WTC11 (cell line): ENCODE data around the gene KRT7.

Source experiments
- NR3C1 ChIP-seq: sonication (generic); formaldehyde crosslinking; conservative IDR thresholded peaks from 2 replicates; pipeline ENCODE4 v1.8.1; 2023; ENCODE audit warnings: low read depth, mild to moderate bottlenecking, missing genetic modification reagents
- OVOL2 ChIP-seq: fragments of 250-450 bp; sonication (Bioruptor Pico); IDR thresholded peaks from 2 replicates; pipeline ENCODE4 v1.9.0; 2021; ENCODE audit warnings: mild to moderate bottlenecking, borderline replicate concordance
- RELA ChIP-seq: sonication (generic); formaldehyde crosslinking; IDR thresholded peaks from 2 replicates; pipeline ENCODE4 v1.8.1; 2022; ENCODE audit warnings: missing genetic modification reagents, mild to moderate bottlenecking, borderline replicate concordance
- TF ChIP-seq, protein P1 (sequence below): sonication (generic); formaldehyde crosslinking; IDR thresholded peaks from 2 replicates; pipeline ENCODE4 v1.8.0; 2022; ENCODE audit warnings: mild to moderate bottlenecking, missing genetic modification reagents
- TF ChIP-seq, protein P2 (sequence below): fragments of 200-600 bp; IDR thresholded peaks from 2 replicates; pipeline ENCODE4 v1.8.0; 2022; ENCODE audit warnings: antibody characterized with exemption
- TF ChIP-seq, protein P3 (sequence below): sonication (generic); formaldehyde crosslinking; IDR thresholded peaks from 2 replicates; pipeline ENCODE4 v1.8.1; 2022; ENCODE audit warnings: low read depth, mild to moderate bottlenecking, moderate library complexity, missing genetic modification reagents, borderline replicate concordance
- TF ChIP-seq, protein P4 (sequence below): fragments of 250-450 bp; sonication (Bioruptor Pico); IDR thresholded peaks from 2 replicates; pipeline ENCODE4 v2.1.2; 2022; ENCODE audit warnings: mild to moderate bottlenecking, moderate library complexity

DNA sequence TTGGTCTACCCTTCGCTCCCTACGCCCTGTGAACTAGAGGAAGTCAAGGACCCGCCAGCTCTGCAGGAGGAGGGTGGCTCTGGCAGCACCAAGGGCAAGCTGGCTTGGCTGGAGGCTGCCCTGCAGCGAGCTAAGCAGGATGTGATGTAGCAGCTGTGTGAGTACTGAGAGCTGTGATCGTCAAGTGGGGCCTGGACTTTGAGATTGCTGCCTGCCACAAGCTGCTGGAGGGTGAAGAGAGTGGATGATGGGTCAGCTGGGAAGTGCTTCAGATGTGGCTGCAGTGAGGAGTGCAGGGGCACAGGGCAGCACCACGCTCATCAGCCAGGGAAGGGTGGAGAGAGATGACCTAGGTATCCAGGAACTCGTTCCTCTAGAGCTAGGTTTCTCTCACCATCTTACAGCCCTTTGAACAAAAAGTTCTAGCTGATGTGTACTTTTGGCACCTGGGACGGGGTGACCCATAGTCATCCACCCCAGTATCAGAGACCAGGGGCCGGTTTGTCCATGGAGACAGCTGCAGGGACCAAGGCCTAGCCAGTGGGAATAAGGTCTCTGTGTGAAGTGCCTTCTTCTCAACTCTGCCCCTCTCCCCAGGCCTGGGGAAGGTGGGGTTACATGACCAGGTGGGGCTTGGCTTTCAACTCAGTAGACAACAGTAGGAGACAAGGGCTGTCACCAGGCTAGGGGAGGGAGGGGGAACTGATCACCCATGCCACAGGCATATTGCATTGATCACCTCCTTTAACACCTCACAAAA lies 44.6 kb downstream of the KRT7 start:
- TF ChIP-seq, protein P1, sequence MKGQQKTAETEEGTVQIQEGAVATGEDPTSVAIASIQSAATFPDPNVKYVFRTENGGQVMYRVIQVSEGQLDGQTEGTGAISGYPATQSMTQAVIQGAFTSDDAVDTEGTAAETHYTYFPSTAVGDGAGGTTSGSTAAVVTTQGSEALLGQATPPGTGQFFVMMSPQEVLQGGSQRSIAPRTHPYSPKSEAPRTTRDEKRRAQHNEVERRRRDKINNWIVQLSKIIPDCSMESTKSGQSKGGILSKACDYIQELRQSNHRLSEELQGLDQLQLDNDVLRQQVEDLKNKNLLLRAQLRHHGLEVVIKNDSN (CRISPR knock-in tag): no peak
- TF ChIP-seq NR3C1 (CRISPR knock-in tag): no peak
- TF ChIP-seq, protein P2, sequence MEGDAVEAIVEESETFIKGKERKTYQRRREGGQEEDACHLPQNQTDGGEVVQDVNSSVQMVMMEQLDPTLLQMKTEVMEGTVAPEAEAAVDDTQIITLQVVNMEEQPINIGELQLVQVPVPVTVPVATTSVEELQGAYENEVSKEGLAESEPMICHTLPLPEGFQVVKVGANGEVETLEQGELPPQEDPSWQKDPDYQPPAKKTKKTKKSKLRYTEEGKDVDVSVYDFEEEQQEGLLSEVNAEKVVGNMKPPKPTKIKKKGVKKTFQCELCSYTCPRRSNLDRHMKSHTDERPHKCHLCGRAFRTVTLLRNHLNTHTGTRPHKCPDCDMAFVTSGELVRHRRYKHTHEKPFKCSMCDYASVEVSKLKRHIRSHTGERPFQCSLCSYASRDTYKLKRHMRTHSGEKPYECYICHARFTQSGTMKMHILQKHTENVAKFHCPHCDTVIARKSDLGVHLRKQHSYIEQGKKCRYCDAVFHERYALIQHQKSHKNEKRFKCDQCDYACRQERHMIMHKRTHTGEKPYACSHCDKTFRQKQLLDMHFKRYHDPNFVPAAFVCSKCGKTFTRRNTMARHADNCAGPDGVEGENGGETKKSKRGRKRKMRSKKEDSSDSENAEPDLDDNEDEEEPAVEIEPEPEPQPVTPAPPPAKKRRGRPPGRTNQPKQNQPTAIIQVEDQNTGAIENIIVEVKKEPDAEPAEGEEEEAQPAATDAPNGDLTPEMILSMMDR: no peak
- no peak for TF ChIP-seq RELA (CRISPR knock-in tag)
- TF ChIP-seq, protein P3, sequence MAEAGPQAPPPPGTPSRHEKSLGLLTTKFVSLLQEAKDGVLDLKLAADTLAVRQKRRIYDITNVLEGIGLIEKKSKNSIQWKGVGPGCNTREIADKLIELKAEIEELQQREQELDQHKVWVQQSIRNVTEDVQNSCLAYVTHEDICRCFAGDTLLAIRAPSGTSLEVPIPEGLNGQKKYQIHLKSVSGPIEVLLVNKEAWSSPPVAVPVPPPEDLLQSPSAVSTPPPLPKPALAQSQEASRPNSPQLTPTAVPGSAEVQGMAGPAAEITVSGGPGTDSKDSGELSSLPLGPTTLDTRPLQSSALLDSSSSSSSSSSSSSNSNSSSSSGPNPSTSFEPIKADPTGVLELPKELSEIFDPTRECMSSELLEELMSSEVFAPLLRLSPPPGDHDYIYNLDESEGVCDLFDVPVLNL: no peak
- TF ChIP-seq, protein P4, sequence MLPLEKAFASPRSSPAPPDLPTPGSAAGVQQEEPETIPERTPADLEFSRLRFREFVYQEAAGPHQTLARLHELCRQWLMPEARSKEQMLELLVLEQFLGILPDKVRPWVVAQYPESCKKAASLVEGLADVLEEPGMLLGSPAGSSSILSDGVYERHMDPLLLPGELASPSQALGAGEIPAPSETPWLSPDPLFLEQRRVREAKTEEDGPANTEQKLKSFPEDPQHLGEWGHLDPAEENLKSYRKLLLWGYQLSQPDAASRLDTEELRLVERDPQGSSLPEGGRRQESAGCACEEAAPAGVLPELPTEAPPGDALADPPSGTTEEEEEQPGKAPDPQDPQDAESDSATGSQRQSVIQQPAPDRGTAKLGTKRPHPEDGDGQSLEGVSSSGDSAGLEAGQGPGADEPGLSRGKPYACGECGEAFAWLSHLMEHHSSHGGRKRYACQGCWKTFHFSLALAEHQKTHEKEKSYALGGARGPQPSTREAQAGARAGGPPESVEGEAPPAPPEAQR (CRISPR knock-in tag): no peak
- TF ChIP-seq OVOL2 (CRISPR knock-in tag): no peak
